ENCODE measurements around the gene LRRC36. TPM values are rescaled to one million over a fixed set of nuclear protein-coding genes. Genes with fewer than 3 reads are reported as not detected.

The LRRC36 gene
- total and polyA plus RNA-seq, 10 of the 15 experiments (the other 5 are each of a cell fraction or from before 2014, with no cell fraction given) = 0.45 to 2.0 (median 0.75) TPM; not detected in 1

DNA sequence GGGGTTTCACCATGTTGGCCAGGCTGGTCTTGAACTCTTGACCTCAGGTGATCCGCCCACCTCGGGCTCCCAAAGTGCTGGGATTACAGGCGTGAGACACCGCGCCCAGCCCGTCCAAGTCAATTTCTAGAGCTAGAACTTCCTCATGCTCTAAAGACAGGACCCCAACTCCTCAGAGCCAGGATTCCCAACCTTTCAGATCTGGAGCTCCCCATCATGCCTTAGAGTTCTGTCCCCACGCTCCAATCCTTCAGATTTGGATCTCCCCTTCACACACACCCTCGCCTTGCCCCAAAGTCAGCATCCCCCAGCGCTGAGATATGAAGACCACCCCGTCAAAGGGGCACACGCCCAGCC lies 522 bp upstream of the LRRC36 start:
- SMC1A ChIA-PET (ENCODE audit: uncharacterized antibody, unreplicated experiment) = interaction anchor here (1.3 to 2.0 kb wide), 3 partner anchors 13 to 44 kb away, joined by 6 to 9 read pairs (median 6); no protein-coding TSS in a partner anchor
- no peak for ATAC-seq
- no peak for FAIRE-seq
- Histone ChIP-seq H3K4me2 (ENCODE audit: control insufficient read depth, insufficient read depth) (peak overlapping the region; percentile 91), H3K4me1 (ENCODE audit: control insufficient read depth, insufficient read depth, low read length) (peaks cover 22% of the 10 kb centered on the region), H3K36me3 (ENCODE audit: control insufficient read depth in 2 of 2, insufficient read depth in 2 of 2, low read length in 1 of 2) (no peaks in the 10 kb centered on the region), H3K79me2 (ENCODE audit: control insufficient read depth, insufficient read depth, low read length) (no peaks in the 10 kb centered on the region), H3K9me3 (replicated peaks; ENCODE audit: control insufficient read depth, insufficient read depth, low read length) (no peaks in the 10 kb centered on the region), H3K27me3 (replicated peaks in 1 of 2; ENCODE audit: control insufficient read depth in 2 of 2, insufficient read depth in 2 of 2, low read length in 1 of 2) (no peaks in the 10 kb centered on the region; a peak in 1 of 4 replicates), H3K27ac (ENCODE audit: control insufficient read depth, insufficient read depth) (peak overlapping the region; percentile 29; the same call in 1 of the 2 replicates), H2AFZ (ENCODE audit: control insufficient read depth, low read depth, low read length) (peak overlapping the region; percentile 56), H4K20me1 (ENCODE audit: control insufficient read depth, insufficient read depth) (no peaks in the 10 kb centered on the region), H3K9ac (ENCODE audit: control insufficient read depth, insufficient read depth, low read length) (peak overlapping the region; percentile 69), H3K4me3 (peak overlapping the region; percentile 74)
- in situ Hi-C loops (cut with MboI) (no loop called here), intact Hi-C loops (cut with micrococcal nuclease; ENCODE audit: unreplicated experiment) (loop anchor here (5.0 kb wide), 1 partner anchor 49 kb away; the partner anchor contains the start of gene PLEKHG4)
- CTCF ChIA-PET = interaction anchor here (0.7 to 2.6 kb wide), 10 partner anchors 13 to 66 kb away, joined by 3 to 20 read pairs (median 4); partner anchors contain the start of gene PLEKHG4
- RAD21 ChIA-PET (ENCODE audit: unreplicated experiment) = interaction anchor here (0.8 to 2.9 kb wide), 4 partner anchors 14 to 78 kb away, joined by 3 to 13 read pairs (median 4); partner anchors contain the start of gene FHOD1
- DNase-seq (ENCODE audit: low read depth, low spot score) = no peak
- TF ChIP-seq BHLHE40 (IDR thresholded peaks at IDR 0.05; ENCODE audit: borderline replicate concordance in 1 of 2, low read depth in 2 of 2, low read length in 1 of 2) (peak in 1 of 2 experiments; percentile 44; a peak in 1 of 4 replicates), MYB (IDR thresholded peaks at IDR 0.05; ENCODE audit: borderline replicate concordance, low read depth, low read length) (no peak)
- POLR2A ChIA-PET = interaction anchor here (0.6 to 1.2 kb wide), 4 partner anchors 8 to 78 kb away, joined by 3 to 10 read pairs (median 3); partner anchors contain the start of gene FHOD1
- 14% methylated on average over 11 of the region's 11 CpGs for WGBS (ENCODE audit: insufficient coverage, insufficient replicate concordance, low lambda C conversion rate, missing lambda C conversion rate)
- BruUV-seq (replicated peaks) = no TSS peak

DNA sequence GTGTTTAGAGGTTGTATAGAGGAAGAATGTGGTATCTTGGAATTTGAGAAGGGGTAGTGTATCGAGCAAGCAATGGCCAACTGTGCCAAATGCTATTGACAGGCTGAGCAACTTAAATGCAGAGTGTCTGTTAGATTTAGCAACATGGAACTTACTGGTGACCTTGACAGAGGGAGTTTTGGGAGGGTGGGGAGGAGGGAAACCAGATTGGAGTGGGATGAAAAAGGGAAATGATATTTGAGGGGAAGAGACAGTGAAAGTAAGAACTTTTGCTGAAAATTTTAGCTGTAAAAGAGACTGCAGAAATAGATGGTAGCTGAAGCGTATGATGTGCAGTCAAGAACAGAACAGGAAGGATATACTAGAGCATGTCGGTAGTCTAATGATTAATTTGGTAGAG lies 1.1 kb downstream of the LRRC36 start:
- no peak overlapping the region for H3K4me2 ChIP-seq (ENCODE audit: control insufficient read depth, insufficient read depth)
- H3K4me3 ChIP-seq = no peak overlapping the region
- in situ Hi-C loops (cut with MboI) = no loop called here
- no peaks in the 10 kb centered on the region; a peak in 1 of 4 replicates for H3K27me3 ChIP-seq (replicated peaks in 1 of 2; ENCODE audit: control insufficient read depth in 2 of 2, insufficient read depth in 2 of 2, low read length in 1 of 2)
- H3K27ac ChIP-seq (ENCODE audit: control insufficient read depth, insufficient read depth) = no peak overlapping the region
- no TSS peak for BruUV-seq (replicated peaks)
- peaks cover 22% of the 10 kb centered on the region for H3K4me1 ChIP-seq (ENCODE audit: control insufficient read depth, insufficient read depth, low read length)
- no peaks in the 10 kb centered on the region for H3K36me3 ChIP-seq (ENCODE audit: control insufficient read depth in 2 of 2, insufficient read depth in 2 of 2, low read length in 1 of 2)
- ChIA-PET CTCF (interaction anchor here (0.7 to 1.1 kb wide), 5 partner anchors 12 to 72 kb away, joined by 3 to 4 read pairs (median 3); no protein-coding TSS in a partner anchor), RAD21 (ENCODE audit: unreplicated experiment) (no interaction called here), SMC1A (ENCODE audit: uncharacterized antibody, unreplicated experiment) (interaction anchor here (1.0 to 1.7 kb wide), 3 partner anchors 12 to 67 kb away, joined by 3 to 5 read pairs (median 4); no protein-coding TSS in a partner anchor), POLR2A (no interaction called here)
- ATAC-seq = no peak
- no peaks in the 10 kb centered on the region for H3K79me2 ChIP-seq (ENCODE audit: control insufficient read depth, insufficient read depth, low read length)
- H4K20me1 ChIP-seq (ENCODE audit: control insufficient read depth, insufficient read depth) = no peaks in the 10 kb centered on the region
- H2AFZ ChIP-seq (ENCODE audit: control insufficient read depth, low read depth, low read length) = no peak overlapping the region
- FAIRE-seq = no peak
- intact Hi-C loops (cut with micrococcal nuclease; ENCODE audit: unreplicated experiment) = loop anchor here (5.0 kb wide), 1 partner anchor 50 kb away; the partner anchor contains the start of gene PLEKHG4
- DNase-seq (ENCODE audit: low read depth, low spot score) = no peak
- H3K9ac ChIP-seq (ENCODE audit: control insufficient read depth, insufficient read depth, low read length) = no peak overlapping the region
- 42% methylated on average over 3 of the region's 3 CpGs for WGBS (ENCODE audit: insufficient coverage, insufficient replicate concordance, low lambda C conversion rate, missing lambda C conversion rate)
- no peaks in the 10 kb centered on the region for H3K9me3 ChIP-seq (replicated peaks; ENCODE audit: control insufficient read depth, insufficient read depth, low read length)
- TF ChIP-seq FOXM1 (IDR thresholded peaks at IDR 0.05; ENCODE audit: low read depth, low read length) (no peak), RAD21 (IDR thresholded peaks at IDR 0.05; ENCODE audit: insufficient read depth, low read depth, low read length) (no peak), NRF1 (conservative IDR thresholded peaks at IDR 0.05; ENCODE audit: low read depth, low read length) (no peak), CREM (IDR thresholded peaks at IDR 0.05; ENCODE audit: low read depth) (no peak), MTA2 (IDR thresholded peaks at IDR 0.05; ENCODE audit: low read depth) (no peak), NFIC (IDR thresholded peaks at IDR 0.05; ENCODE audit: low read depth, low read length) (no peak), JUND (IDR thresholded peaks at IDR 0.05; ENCODE audit: low read depth, low read length) (no peak), RBBP5 (conservative IDR thresholded peaks at IDR 0.05) (no peak), PAX8 (IDR thresholded peaks at IDR 0.05) (no peak), TCF12 (IDR thresholded peaks at IDR 0.05; ENCODE audit: low read depth, low read length) (no peak)
- TF ChIP-seq, protein P1, sequence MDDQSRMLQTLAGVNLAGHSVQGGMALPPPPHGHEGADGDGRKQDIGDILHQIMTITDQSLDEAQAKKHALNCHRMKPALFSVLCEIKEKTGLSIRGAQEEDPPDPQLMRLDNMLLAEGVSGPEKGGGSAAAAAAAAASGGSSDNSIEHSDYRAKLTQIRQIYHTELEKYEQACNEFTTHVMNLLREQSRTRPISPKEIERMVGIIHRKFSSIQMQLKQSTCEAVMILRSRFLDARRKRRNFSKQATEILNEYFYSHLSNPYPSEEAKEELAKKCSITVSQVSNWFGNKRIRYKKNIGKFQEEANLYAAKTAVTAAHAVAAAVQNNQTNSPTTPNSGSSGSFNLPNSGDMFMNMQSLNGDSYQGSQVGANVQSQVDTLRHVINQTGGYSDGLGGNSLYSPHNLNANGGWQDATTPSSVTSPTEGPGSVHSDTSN (IDR thresholded peaks at IDR 0.05; ENCODE audit: insufficient replicate concordance, low read depth, low read length) = no peak
- TF ChIP-seq, protein P2, sequence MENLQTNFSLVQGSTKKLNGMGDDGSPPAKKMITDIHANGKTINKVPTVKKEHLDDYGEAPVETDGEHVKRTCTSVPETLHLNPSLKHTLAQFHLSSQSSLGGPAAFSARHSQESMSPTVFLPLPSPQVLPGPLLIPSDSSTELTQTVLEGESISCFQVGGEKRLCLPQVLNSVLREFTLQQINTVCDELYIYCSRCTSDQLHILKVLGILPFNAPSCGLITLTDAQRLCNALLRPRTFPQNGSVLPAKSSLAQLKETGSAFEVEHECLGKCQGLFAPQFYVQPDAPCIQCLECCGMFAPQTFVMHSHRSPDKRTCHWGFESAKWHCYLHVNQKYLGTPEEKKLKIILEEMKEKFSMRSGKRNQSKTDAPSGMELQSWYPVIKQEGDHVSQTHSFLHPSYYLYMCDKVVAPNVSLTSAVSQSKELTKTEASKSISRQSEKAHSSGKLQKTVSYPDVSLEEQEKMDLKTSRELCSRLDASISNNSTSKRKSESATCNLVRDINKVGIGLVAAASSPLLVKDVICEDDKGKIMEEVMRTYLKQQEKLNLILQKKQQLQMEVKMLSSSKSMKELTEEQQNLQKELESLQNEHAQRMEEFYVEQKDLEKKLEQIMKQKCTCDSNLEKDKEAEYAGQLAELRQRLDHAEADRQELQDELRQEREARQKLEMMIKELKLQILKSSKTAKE (IDR thresholded peaks at IDR 0.05; ENCODE audit: low read depth, poor library complexity, severe bottlenecking) = no peak
